Liver (tissue), 9 donors: ENCODE measurements around the gene RAD50. TPM values are rescaled to one million over a fixed set of nuclear protein-coding genes. Genes with fewer than 3 reads are reported as not detected.
A peak's percentile ranks its signal among the peaks of the same experiment; 100 is the strongest.

Experiments used
- DNase-seq: peaks from one replicate; pipeline ENCODE4 v3.0.0-alpha.2; 2017; ENCODE audit warnings: low spot score
- H3K27ac ChIP-seq, 2 donors: one replicate each; pipeline ENCODE4 v1.7.0; 2013; ENCODE audit warnings: inconsistent platforms in 2 of 2, low read length in 2 of 2, control low read depth in 1 of 2, low read depth in 1 of 2, mild to moderate bottlenecking in 1 of 2
- H3K27me3 ChIP-seq, 4 donors: one replicate each; pipeline versions ENCODE4 v1.6.1 to v1.7.0; 2013; ENCODE audit warnings: low read length in 3 of 4, inconsistent platforms in 1 of 4, mild to moderate bottlenecking in 1 of 4, moderate library complexity in 1 of 4; ENCODE audit not compliant: control insufficient read depth in 4 of 4, insufficient read depth in 4 of 4
- H3K36me3 ChIP-seq, 4 donors: one replicate each; pipeline versions ENCODE4 v1.6.1 to v1.7.0; 2013; ENCODE audit warnings: low read length in 3 of 4, mild to moderate bottlenecking in 3 of 4, low read depth in 1 of 4, moderate library complexity in 1 of 4; ENCODE audit not compliant: control insufficient read depth in 4 of 4, insufficient read depth in 3 of 4
- H3K4me1 ChIP-seq, 4 donors: one replicate each; pipeline versions ENCODE4 v1.6.1 to v1.7.0; 2013; ENCODE audit warnings: low read length in 3 of 4, mild to moderate bottlenecking in 3 of 4, moderate library complexity in 1 of 4; ENCODE audit not compliant: control insufficient read depth in 4 of 4, insufficient read depth in 4 of 4
- H3K4me3 ChIP-seq, 3 donors: one replicate each; pipeline versions ENCODE4 v1.6.1 to v1.7.0; 2013; ENCODE audit warnings: low read length in 3 of 3, control low read depth in 1 of 3, low read depth in 1 of 3, mild to moderate bottlenecking in 1 of 3
- H3K9ac ChIP-seq, 2 donors: one replicate each; pipeline ENCODE4 v1.7.0; 2013; ENCODE audit warnings: low read length in 2 of 2, mild to moderate bottlenecking in 2 of 2, moderate library complexity in 2 of 2, control low read depth in 1 of 2, low read depth in 1 of 2
- H3K9me3 ChIP-seq, 4 donors: one replicate each; pipeline versions ENCODE4 v1.6.1 to v1.7.0; 2013; ENCODE audit warnings: low read length in 3 of 4; ENCODE audit not compliant: control insufficient read depth in 4 of 4
- EGR1 ChIP-seq, 2 donors: IDR thresholded peaks; 2 replicates each; pipeline ENCODE4 v1.6.1; 2016 to 2018; ENCODE audit warnings: antibody characterized with exemption in 2 of 2, low read depth in 2 of 2
- FOXA1 ChIP-seq: IDR thresholded peaks from 2 replicates; pipeline ENCODE4 v1.6.1; 2016; ENCODE audit warnings: antibody characterized with exemption
- FOXA2 ChIP-seq: IDR thresholded peaks from 2 replicates; pipeline ENCODE4 v1.6.1; 2016; ENCODE audit warnings: antibody characterized with exemption
- GABPA ChIP-seq, 2 donors: IDR thresholded peaks in 1 of 2; conservative IDR thresholded peaks in 1 of 2; 2 replicates each; pipeline ENCODE4 v1.6.1; 2016; ENCODE audit warnings: antibody characterized with exemption in 2 of 2, mild to moderate bottlenecking in 1 of 2, moderate library complexity in 1 of 2
- HNF4A ChIP-seq, 2 donors: conservative IDR thresholded peaks; 2 replicates each; pipeline ENCODE4 v1.6.1; 2016; ENCODE audit warnings: antibody characterized with exemption in 2 of 2, mild to moderate bottlenecking in 2 of 2
- HNF4G ChIP-seq: IDR thresholded peaks from 2 replicates; pipeline ENCODE4 v1.6.1; 2016; ENCODE audit warnings: antibody characterized with exemption
- JUND ChIP-seq, 2 donors: IDR thresholded peaks; 2 replicates each; pipeline ENCODE4 v1.6.1; 2016; ENCODE audit warnings: antibody characterized with exemption in 2 of 2
- MAX ChIP-seq: IDR thresholded peaks from 2 replicates; pipeline ENCODE4 v1.6.1; 2016; ENCODE audit warnings: antibody characterized with exemption
- NR2F2 ChIP-seq: IDR thresholded peaks from 2 replicates; pipeline ENCODE4 v1.6.1; 2016; ENCODE audit warnings: antibody characterized with exemption
- RAD21 ChIP-seq, 2 donors: IDR thresholded peaks; 2 replicates each; pipeline ENCODE4 v1.6.1; 2016; ENCODE audit warnings: antibody characterized with exemption in 2 of 2, mild to moderate bottlenecking in 2 of 2
- RXRA ChIP-seq, 2 donors: IDR thresholded peaks; 2 replicates each; pipeline ENCODE4 v1.6.1; 2017 to 2018; ENCODE audit warnings: antibody characterized with exemption in 2 of 2, mild to moderate bottlenecking in 1 of 2
- SP1 ChIP-seq: IDR thresholded peaks from 2 replicates; pipeline ENCODE4 v1.6.1; 2018; ENCODE audit warnings: antibody characterized with exemption, mild to moderate bottlenecking
- TAF1 ChIP-seq: conservative IDR thresholded peaks from 2 replicates; pipeline ENCODE4 v1.6.1; 2016; ENCODE audit warnings: antibody characterized with exemption, mild to moderate bottlenecking
- YY1 ChIP-seq: IDR thresholded peaks from 2 replicates; pipeline ENCODE4 v1.6.1; 2016; ENCODE audit warnings: antibody characterized with exemption, mild to moderate bottlenecking
- ZBTB33 ChIP-seq: IDR thresholded peaks from 2 replicates; pipeline ENCODE4 v1.6.1; 2016; ENCODE audit warnings: antibody characterized with exemption
- polyA plus RNA-seq, 2 donors: library from polyadenylated mRNA; stranded (reverse) in 1 of 2; unstranded in 1 of 2; fragments of 200-250 nt in 1 of 2; fragments of >200 nt in 1 of 2; fragmentation: Nextera tagmentation in 1 of 2; extraction: Ambion mirVana in 1 of 2; gene quantifications; one replicate each; pipeline versions ENCODE4 v1.2.1 to v1.2.3, GENCODE V29; 2013 to 2015
- total RNA-seq, 2 donors: library from RNA; depleted of rRNA; stranded (reverse); fragments of >200 nt; gene quantifications; one replicate each; pipeline ENCODE4 v1.2.3, GENCODE V29; 2014
- TF ChIP-seq, protein P1 (sequence below): IDR thresholded peaks from 2 replicates; pipeline ENCODE4 v1.6.1; 2016; ENCODE audit warnings: antibody characterized with exemption, mild to moderate bottlenecking
- TF ChIP-seq, protein P2 (sequence below): IDR thresholded peaks from 2 replicates; pipeline ENCODE4 v1.6.1; 2016; ENCODE audit warnings: antibody characterized with exemption
- TF ChIP-seq, protein P3 (sequence below): fragments of 150-350 bp; IDR thresholded peaks from 2 replicates; pipeline ENCODE4 v1.5.1; 2017; ENCODE audit warnings: improper control_type of control experiment, low read depth, low read length; ENCODE audit not compliant: missing input control
- donor health status: healthy.
- donor health status: healthy.
- donor health status: healthy.
- donor health status: healthy.
- donor health status: healthy.

RAD50 gene
- total and polyA plus RNA-seq, 4 donors: 6.1 to 18.7 (median 14.9) TPM

- Histone ChIP-seq H3K36me3 (peaks cover 0 to 31% (median 17%) of the 10 kb centered on the region in 4 donors), H3K9me3 (no peaks in the 10 kb centered on the region), H3K27me3 (no peaks in the 10 kb centered on the region), H3K27ac (no peak overlapping the region), H3K4me3 (no peak overlapping the region), H3K4me1 (peaks cover 0 to 7% (median 3%) of the 10 kb centered on the region in 4 donors), H3K9ac (no peak overlapping the region)
- no peak for TF ChIP-seq MAX
- no peak for TF ChIP-seq EGR1 (IDR thresholded peaks at IDR 0.05; ENCODE audit: low read depth in 2 of 2)
- no peak for TF ChIP-seq HNF4A (conservative IDR thresholded peaks at IDR 0.05)
- no peak for TF ChIP-seq FOXA2
- TF ChIP-seq, protein P1, sequence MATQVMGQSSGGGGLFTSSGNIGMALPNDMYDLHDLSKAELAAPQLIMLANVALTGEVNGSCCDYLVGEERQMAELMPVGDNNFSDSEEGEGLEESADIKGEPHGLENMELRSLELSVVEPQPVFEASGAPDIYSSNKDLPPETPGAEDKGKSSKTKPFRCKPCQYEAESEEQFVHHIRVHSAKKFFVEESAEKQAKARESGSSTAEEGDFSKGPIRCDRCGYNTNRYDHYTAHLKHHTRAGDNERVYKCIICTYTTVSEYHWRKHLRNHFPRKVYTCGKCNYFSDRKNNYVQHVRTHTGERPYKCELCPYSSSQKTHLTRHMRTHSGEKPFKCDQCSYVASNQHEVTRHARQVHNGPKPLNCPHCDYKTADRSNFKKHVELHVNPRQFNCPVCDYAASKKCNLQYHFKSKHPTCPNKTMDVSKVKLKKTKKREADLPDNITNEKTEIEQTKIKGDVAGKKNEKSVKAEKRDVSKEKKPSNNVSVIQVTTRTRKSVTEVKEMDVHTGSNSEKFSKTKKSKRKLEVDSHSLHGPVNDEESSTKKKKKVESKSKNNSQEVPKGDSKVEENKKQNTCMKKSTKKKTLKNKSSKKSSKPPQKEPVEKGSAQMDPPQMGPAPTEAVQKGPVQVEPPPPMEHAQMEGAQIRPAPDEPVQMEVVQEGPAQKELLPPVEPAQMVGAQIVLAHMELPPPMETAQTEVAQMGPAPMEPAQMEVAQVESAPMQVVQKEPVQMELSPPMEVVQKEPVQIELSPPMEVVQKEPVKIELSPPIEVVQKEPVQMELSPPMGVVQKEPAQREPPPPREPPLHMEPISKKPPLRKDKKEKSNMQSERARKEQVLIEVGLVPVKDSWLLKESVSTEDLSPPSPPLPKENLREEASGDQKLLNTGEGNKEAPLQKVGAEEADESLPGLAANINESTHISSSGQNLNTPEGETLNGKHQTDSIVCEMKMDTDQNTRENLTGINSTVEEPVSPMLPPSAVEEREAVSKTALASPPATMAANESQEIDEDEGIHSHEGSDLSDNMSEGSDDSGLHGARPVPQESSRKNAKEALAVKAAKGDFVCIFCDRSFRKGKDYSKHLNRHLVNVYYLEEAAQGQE: no peak
- TF ChIP-seq YY1: no peak
- no peak for TF ChIP-seq NR2F2
- TF ChIP-seq, protein P2, sequence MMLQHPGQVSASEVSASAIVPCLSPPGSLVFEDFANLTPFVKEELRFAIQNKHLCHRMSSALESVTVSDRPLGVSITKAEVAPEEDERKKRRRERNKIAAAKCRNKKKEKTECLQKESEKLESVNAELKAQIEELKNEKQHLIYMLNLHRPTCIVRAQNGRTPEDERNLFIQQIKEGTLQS: no peak
- TF ChIP-seq, protein P3, sequence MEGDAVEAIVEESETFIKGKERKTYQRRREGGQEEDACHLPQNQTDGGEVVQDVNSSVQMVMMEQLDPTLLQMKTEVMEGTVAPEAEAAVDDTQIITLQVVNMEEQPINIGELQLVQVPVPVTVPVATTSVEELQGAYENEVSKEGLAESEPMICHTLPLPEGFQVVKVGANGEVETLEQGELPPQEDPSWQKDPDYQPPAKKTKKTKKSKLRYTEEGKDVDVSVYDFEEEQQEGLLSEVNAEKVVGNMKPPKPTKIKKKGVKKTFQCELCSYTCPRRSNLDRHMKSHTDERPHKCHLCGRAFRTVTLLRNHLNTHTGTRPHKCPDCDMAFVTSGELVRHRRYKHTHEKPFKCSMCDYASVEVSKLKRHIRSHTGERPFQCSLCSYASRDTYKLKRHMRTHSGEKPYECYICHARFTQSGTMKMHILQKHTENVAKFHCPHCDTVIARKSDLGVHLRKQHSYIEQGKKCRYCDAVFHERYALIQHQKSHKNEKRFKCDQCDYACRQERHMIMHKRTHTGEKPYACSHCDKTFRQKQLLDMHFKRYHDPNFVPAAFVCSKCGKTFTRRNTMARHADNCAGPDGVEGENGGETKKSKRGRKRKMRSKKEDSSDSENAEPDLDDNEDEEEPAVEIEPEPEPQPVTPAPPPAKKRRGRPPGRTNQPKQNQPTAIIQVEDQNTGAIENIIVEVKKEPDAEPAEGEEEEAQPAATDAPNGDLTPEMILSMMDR: no peak
- TF ChIP-seq JUND (IDR thresholded peaks at IDR 0.05): no peak
- TF ChIP-seq TAF1: no peak
- TF ChIP-seq HNF4G: no peak
- TF ChIP-seq FOXA1: no peak
- TF ChIP-seq ZBTB33: no peak
- no peak for TF ChIP-seq RAD21 (IDR thresholded peaks at IDR 0.05)
- TF ChIP-seq GABPA (IDR thresholded peaks at IDR 0.05 in 1 of 2, conservative IDR thresholded peaks at IDR 0.05 in 1 of 2): no peak
- TF ChIP-seq SP1: no peak
- DNase-seq: no peak
Measured at GRCh38 chr5:132621699-132622098, 64.9 kb downstream of the RAD50 start.

- H3K9ac ChIP-seq: no peak overlapping the region
- peaks cover 0 to 22% (median 13%) of the 10 kb centered on the region in 4 donors for H3K36me3 ChIP-seq
- H3K4me3 ChIP-seq: no peak overlapping the region
- DNase-seq: no peak
- no peak overlapping the region for H3K27ac ChIP-seq
- H3K27me3 ChIP-seq: no peaks in the 10 kb centered on the region
- no peaks in the 10 kb centered on the region for H3K9me3 ChIP-seq
- H3K4me1 ChIP-seq: peaks cover 0 to 7% (median 3%) of the 10 kb centered on the region in 4 donors
- no peak for TF ChIP-seq HNF4G
- peak in 1 of 2 donors; percentile 9 for TF ChIP-seq RAD21 (IDR thresholded peaks at IDR 0.05)
- peak in 1 of 2 donors; percentile 16 for TF ChIP-seq RXRA (IDR thresholded peaks at IDR 0.05)
Measured at GRCh38 chr5:132622608-132623007, 65.8 kb downstream of the RAD50 start.
